HG02678 (cell line): Measurements from ENCODE around the gene DLEC1.

Experiments used
- ATAC-seq: cut with Tn5 transposase; IDR thresholded peaks from one replicate; pipeline ENCODE4 v1.9.1; 2021; ENCODE audit warnings: mild to moderate bottlenecking, moderate library complexity; ENCODE audit not compliant: unreplicated experiment

Gene DLEC1

DNA sequence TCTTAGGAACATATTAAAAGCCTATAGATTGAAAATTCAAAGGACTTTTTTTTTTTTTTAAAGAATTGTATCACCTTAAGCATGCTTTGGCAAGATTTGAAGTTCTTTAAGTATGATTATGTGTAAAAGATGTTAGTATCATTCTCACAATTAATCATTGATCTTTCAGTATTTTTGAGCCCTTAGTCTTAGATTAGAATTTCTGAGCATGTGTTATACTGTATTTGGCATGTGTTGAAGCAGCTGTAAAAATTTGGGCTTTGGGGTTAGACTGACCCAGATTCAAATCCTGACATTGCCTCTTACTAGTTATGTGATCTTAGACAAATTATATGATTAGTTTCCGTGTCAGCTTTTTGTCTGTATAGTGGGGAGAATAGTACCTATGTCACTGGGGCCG, 132.6 kb downstream of the DLEC1 start:
- no peak for ATAC-seq
